Measurements from ENCODE around the gene C20orf141. TPM values are rescaled to one million over a fixed set of nuclear protein-coding genes. Genes with fewer than 3 reads are reported as not detected.

C20orf141 gene
- total and polyA plus RNA-seq, 7 experiments from 2014 or later, result not detected

DNA sequence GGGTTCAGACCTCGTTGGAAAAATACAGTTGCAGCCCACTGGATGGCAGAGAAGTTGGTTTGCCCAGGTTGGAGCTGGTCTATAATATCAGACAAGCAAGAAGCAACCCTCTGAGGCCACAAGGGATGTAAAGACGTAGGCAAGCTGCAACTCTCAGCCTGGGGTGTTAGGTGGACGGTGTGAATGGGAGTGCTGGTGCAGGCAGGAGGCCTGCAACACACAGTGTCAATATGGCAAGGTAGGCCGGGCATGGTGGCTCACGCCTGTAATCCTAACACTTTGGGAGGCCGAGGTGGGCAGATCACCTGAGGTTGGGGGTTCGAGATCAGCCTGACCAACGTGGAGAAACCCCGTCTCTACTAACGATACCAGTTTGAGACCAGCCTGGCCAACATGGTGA lies 36.3 kb downstream of the C20orf141 start:
- no peaks in the 10 kb centered on the region for H3K27me3 ChIP-seq (ENCODE audit: control insufficient read depth in 2 of 2, insufficient read depth in 2 of 2, low read length in 2 of 2)
- Mint-ChIP-seq H3K4me3 (no peak overlapping the region), H3K27me3 (no peaks in the 10 kb centered on the region), H3K9me3 (no peaks in the 10 kb centered on the region), H3K27ac (no peak overlapping the region), H3K36me3 (peaks cover 0 to 9% (median 0%) of the 10 kb centered on the region in 5 donors), H3K4me1 (peaks cover 6 to 24% (median 20%) of the 10 kb centered on the region in 7 donors)
- no peaks in the 10 kb centered on the region for H3K9me3 ChIP-seq (ENCODE audit: control insufficient read depth in 2 of 3, low read length in 3 of 3)
- peaks cover 0 to 5% (median 0%) of the 10 kb centered on the region in 3 experiments for H3K36me3 ChIP-seq (ENCODE audit: control insufficient read depth in 2 of 3, insufficient read depth in 3 of 3, low read length in 3 of 3)
- no peak overlapping the region for H3K4me3 ChIP-seq (ENCODE audit: low read length)
- no peak overlapping the region for H3K27ac ChIP-seq (ENCODE audit: low read depth, low read length)
- POLR2A ChIA-PET, result interaction anchor here (1.7 kb wide), 1 partner anchor 11 kb away, joined by 10 read pairs; the partner anchor contains the start of genes PCED1A and VPS16
- DNase-seq (no peak), ATAC-seq (no peak)
- intact Hi-C loops (cut with micrococcal nuclease), result loop anchor here in 1 of 2 donors (5.0 kb wide), 1 partner anchor 164 kb away; no protein-coding TSS in a partner anchor
- CTCF ChIA-PET, result no interaction called here
- H3K4me1 ChIP-seq (ENCODE audit: control insufficient read depth in 2 of 2, insufficient read depth in 2 of 2, low read length in 2 of 2), result peaks cover 0 to 10% of the 10 kb centered on the region in 2 donors

DNA sequence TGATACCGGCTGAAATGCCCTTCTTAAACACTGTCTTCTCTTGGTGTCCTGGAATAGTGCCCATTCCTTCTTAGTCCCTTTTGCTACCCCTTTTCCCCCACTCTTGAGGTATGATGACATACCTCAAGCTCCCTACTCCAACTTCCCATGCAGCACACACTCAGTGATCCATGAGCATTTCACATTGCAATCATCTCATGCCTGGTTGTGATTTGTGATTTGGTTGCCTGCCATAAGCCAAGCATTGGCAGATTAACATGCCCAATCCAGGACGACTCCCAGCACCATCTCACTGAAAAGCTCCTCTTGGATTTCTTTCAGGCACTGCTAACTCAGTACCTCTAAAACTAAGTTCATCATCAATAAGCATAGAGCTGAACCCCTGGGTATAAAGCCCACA lies 43.8 kb downstream of the C20orf141 start:
- ChIA-PET CTCF (interaction anchor here (0.7 to 0.9 kb wide), 2 partner anchors 42 to 257 kb away, joined by 3 read pairs; no protein-coding TSS in a partner anchor), POLR2A (no interaction called here)
- intact Hi-C loops (cut with micrococcal nuclease), result no loop called here
- no peaks in the 10 kb centered on the region for H3K4me1 ChIP-seq (ENCODE audit: control insufficient read depth in 2 of 2, insufficient read depth in 2 of 2, low read length in 2 of 2)
- no peak overlapping the region for H3K4me3 ChIP-seq (ENCODE audit: low read length)
- H3K9me3 ChIP-seq (ENCODE audit: control insufficient read depth in 2 of 3, low read length in 3 of 3), result no peaks in the 10 kb centered on the region
- peaks cover 0 to 26% (median 4%) of the 10 kb centered on the region in 3 experiments for H3K36me3 ChIP-seq (ENCODE audit: control insufficient read depth in 2 of 3, insufficient read depth in 3 of 3, low read length in 3 of 3)
- H3K27me3 ChIP-seq (ENCODE audit: control insufficient read depth in 2 of 2, insufficient read depth in 2 of 2, low read length in 2 of 2), result no peaks in the 10 kb centered on the region
- Mint-ChIP-seq H3K27ac (no peak overlapping the region), H3K4me3 (no peak overlapping the region), H3K9me3 (no peaks in the 10 kb centered on the region), H3K27me3 (no peaks in the 10 kb centered on the region), H3K36me3 (peaks cover 0 to 19% (median 6%) of the 10 kb centered on the region in 5 donors), H3K4me1 (peaks cover 0 to 5% (median 2%) of the 10 kb centered on the region in 7 donors)
- no peak for DNase-seq
- no peak overlapping the region for H3K27ac ChIP-seq (ENCODE audit: low read depth, low read length)
- ATAC-seq, result no peak

DNA sequence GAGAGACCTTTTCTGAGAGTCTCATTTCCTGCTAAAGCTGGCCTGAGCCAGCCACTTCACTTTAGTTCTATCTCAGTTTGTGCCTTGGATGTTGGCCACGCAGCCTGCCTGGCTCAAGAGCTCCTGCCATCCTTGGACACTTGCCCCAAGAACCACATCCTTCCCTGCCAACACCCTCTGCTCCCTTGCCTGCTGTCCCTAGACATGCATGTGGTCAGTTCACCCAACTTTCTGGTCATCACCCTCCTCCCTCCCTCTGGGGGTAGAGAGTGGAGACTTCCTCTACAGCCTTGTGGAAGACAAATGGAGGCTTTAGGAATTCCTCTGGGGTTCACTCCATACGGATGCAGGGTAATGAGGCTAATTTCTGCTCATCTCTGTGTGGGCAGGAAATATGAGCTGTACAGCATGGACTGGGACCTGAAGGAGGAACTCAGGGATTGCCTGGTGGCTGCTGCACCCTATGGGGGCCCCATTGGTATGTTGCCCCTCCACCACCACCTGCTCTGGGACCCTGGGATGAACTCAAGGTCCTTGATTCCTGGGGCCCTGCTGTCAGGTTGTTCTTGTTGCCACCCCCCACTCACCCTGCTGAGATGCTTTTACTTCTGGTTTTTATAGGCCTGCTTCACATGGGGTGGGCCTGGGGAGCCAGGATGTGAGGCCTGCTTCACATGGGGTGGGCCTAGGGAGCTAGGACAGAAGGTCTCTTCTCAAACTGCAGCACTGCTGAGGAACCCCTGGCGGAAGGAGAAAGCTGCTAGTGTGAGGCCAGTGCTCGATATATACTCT lies 44.7 kb downstream of the C20orf141 start:
- ATAC-seq (no peak), DNase-seq (no peak)
- peak overlapping the region in 1 of 9 donors; percentile 43 for H3K27ac Mint-ChIP-seq
- POLR2A ChIA-PET, result no interaction called here
- H3K36me3 Mint-ChIP-seq, result peaks cover 0 to 15% (median 6%) of the 10 kb centered on the region in 5 donors
- Histone ChIP-seq H3K4me1 (ENCODE audit: control insufficient read depth in 2 of 2, insufficient read depth in 2 of 2, low read length in 2 of 2) (no peaks in the 10 kb centered on the region), H3K27ac (ENCODE audit: low read depth, low read length) (no peak overlapping the region), H3K27me3 (ENCODE audit: control insufficient read depth in 2 of 2, insufficient read depth in 2 of 2, low read length in 2 of 2) (no peaks in the 10 kb centered on the region), H3K9me3 (ENCODE audit: control insufficient read depth in 2 of 3, low read length in 3 of 3) (no peaks in the 10 kb centered on the region), H3K36me3 (ENCODE audit: control insufficient read depth in 2 of 3, insufficient read depth in 3 of 3, low read length in 3 of 3) (peaks cover 0 to 34% (median 4%) of the 10 kb centered on the region in 3 experiments), H3K4me3 (ENCODE audit: low read length) (no peak overlapping the region)
- no peaks in the 10 kb centered on the region for H3K27me3 Mint-ChIP-seq
- no peak overlapping the region for H3K4me3 Mint-ChIP-seq
- H3K9me3 Mint-ChIP-seq, result no peaks in the 10 kb centered on the region
- peaks cover 0 to 5% (median 2%) of the 10 kb centered on the region in 7 donors for H3K4me1 Mint-ChIP-seq
- intact Hi-C loops (cut with micrococcal nuclease), result no loop called here
- CTCF ChIA-PET, result interaction anchor here (0.9 kb wide), 1 partner anchor 41 kb away, joined by 3 read pairs; no protein-coding TSS in a partner anchor

DNA sequence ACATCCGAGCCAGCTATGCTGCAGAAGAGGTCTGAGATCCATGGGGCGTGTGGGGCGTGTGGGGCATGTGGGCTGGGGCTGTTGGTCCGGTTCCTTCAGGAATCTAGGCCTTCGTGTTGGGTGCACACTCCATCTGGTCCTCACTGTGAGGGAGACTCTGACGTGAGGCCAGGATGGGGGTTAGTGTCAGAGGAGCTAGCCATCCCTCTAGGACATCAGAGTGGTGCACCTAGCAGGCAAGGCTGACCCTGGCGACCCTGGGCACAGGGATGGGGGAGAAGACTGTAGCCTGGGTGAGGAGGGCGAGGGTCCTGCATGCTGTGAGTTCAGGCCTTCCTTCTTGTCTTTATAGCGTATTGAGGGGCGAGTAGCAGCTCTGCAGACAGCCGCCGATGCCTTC lies 49.8 kb downstream of the C20orf141 start:
- ATAC-seq (no peak), DNase-seq (no peak)
- Mint-ChIP-seq H3K27ac (peak overlapping the region in 2 of 9 donors; percentile 57 to 69), H3K36me3 (peaks cover 0 to 13% (median 4%) of the 10 kb centered on the region in 5 donors), H3K9me3 (no peaks in the 10 kb centered on the region), H3K4me3 (no peak overlapping the region), H3K27me3 (no peaks in the 10 kb centered on the region), H3K4me1 (peaks cover 11 to 41% (median 37%) of the 10 kb centered on the region in 7 donors)
- Histone ChIP-seq H3K36me3 (ENCODE audit: control insufficient read depth in 2 of 3, insufficient read depth in 3 of 3, low read length in 3 of 3) (peaks cover 0 to 40% (median 4%) of the 10 kb centered on the region in 3 experiments), H3K9me3 (ENCODE audit: control insufficient read depth in 2 of 3, low read length in 3 of 3) (no peaks in the 10 kb centered on the region), H3K27me3 (ENCODE audit: control insufficient read depth in 2 of 2, insufficient read depth in 2 of 2, low read length in 2 of 2) (no peaks in the 10 kb centered on the region), H3K27ac (ENCODE audit: low read depth, low read length) (no peak overlapping the region), H3K4me3 (ENCODE audit: low read length) (no peak overlapping the region), H3K4me1 (ENCODE audit: control insufficient read depth in 2 of 2, insufficient read depth in 2 of 2, low read length in 2 of 2) (peaks cover 6 to 27% of the 10 kb centered on the region in 2 donors)
- ChIA-PET CTCF (interaction anchor here (0.8 kb wide), 1 partner anchor 75 kb away, joined by 3 read pairs; no protein-coding TSS in a partner anchor), POLR2A (interaction anchor here (1.0 kb wide), 1 partner anchor 21 kb away, joined by 3 read pairs; no protein-coding TSS in a partner anchor)
- intact Hi-C loops (cut with micrococcal nuclease), result no loop called here

DNA sequence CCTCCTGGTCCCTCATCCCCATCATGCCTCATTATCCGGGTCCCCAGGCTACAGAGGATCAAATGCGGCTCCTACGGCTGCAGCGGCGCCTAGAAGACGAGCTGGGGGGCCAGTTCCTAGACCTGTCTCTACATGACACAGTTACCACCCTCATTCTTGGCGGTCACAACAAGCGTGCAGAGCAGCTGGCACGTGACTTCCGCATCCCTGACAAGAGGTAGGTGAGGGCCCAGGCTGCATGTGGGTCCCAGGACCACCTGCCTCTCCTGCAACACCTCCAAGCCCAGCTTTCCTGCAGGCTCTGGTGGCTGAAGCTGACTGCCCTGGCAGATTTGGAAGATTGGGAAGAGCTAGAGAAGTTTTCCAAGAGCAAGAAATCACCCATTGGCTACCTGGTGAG lies 50.3 kb downstream of the C20orf141 start:
- H3K4me1 ChIP-seq (ENCODE audit: control insufficient read depth in 2 of 2, insufficient read depth in 2 of 2, low read length in 2 of 2), result peaks cover 6 to 27% of the 10 kb centered on the region in 2 donors
- peaks cover 0 to 40% (median 4%) of the 10 kb centered on the region in 3 experiments for H3K36me3 ChIP-seq (ENCODE audit: control insufficient read depth in 2 of 3, insufficient read depth in 3 of 3, low read length in 3 of 3)
- Mint-ChIP-seq H3K27ac (peak overlapping the region in 6 of 9 donors; percentile 52 to 81 (median 66)), H3K4me3 (peak overlapping the region in 4 of 10 donors; percentile 19 to 73 (median 46)), H3K9me3 (no peaks in the 10 kb centered on the region), H3K27me3 (no peaks in the 10 kb centered on the region), H3K36me3 (peaks cover 0 to 13% (median 4%) of the 10 kb centered on the region in 5 donors), H3K4me1 (peaks cover 11 to 41% (median 37%) of the 10 kb centered on the region in 7 donors)
- no peak overlapping the region for H3K4me3 ChIP-seq (ENCODE audit: low read length)
- no peaks in the 10 kb centered on the region for H3K9me3 ChIP-seq (ENCODE audit: control insufficient read depth in 2 of 3, low read length in 3 of 3)
- ChIA-PET CTCF (interaction anchor here (0.6 to 0.8 kb wide), 2 partner anchors 22 to 74 kb away, joined by 3 read pairs; no protein-coding TSS in a partner anchor), POLR2A (interaction anchor here (1.0 kb wide), 1 partner anchor 21 kb away, joined by 3 read pairs; no protein-coding TSS in a partner anchor)
- no peak overlapping the region for H3K27ac ChIP-seq (ENCODE audit: low read depth, low read length)
- H3K27me3 ChIP-seq (ENCODE audit: control insufficient read depth in 2 of 2, insufficient read depth in 2 of 2, low read length in 2 of 2), result no peaks in the 10 kb centered on the region
- intact Hi-C loops (cut with micrococcal nuclease), result no loop called here
- DNase-seq, result no peak
- no peak for ATAC-seq
